Measurements from ENCODE around the gene UBAC2.

Gene UBAC2

DNA sequence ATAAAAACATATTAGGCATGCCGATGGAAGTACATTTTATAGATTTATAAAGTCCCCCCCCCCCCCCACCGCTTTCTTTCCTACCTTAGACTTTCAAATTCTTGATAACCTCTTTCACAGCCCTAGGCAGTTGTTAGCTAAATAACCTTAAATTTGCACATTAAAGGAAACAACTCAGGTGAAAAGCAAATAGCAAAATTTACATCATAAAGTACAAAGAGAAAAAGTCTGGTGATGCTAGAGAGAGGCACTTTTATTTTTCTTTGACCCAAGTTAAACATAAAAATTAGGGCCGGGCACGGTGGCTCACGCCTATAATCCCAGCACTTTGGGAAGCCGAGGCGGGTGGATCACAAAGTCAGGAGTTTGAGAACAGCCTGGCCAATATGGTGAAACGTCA lies 15.0 kb upstream of the UBAC2 start:
- TF ChIP-seq, protein P1, sequence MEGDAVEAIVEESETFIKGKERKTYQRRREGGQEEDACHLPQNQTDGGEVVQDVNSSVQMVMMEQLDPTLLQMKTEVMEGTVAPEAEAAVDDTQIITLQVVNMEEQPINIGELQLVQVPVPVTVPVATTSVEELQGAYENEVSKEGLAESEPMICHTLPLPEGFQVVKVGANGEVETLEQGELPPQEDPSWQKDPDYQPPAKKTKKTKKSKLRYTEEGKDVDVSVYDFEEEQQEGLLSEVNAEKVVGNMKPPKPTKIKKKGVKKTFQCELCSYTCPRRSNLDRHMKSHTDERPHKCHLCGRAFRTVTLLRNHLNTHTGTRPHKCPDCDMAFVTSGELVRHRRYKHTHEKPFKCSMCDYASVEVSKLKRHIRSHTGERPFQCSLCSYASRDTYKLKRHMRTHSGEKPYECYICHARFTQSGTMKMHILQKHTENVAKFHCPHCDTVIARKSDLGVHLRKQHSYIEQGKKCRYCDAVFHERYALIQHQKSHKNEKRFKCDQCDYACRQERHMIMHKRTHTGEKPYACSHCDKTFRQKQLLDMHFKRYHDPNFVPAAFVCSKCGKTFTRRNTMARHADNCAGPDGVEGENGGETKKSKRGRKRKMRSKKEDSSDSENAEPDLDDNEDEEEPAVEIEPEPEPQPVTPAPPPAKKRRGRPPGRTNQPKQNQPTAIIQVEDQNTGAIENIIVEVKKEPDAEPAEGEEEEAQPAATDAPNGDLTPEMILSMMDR (conservative IDR thresholded peaks at IDR 0.05): no peak
- TF ChIP-seq ZFX (IDR thresholded peaks at IDR 0.05): no peak
- H3K27ac ChIP-seq: no peak overlapping the region

DNA sequence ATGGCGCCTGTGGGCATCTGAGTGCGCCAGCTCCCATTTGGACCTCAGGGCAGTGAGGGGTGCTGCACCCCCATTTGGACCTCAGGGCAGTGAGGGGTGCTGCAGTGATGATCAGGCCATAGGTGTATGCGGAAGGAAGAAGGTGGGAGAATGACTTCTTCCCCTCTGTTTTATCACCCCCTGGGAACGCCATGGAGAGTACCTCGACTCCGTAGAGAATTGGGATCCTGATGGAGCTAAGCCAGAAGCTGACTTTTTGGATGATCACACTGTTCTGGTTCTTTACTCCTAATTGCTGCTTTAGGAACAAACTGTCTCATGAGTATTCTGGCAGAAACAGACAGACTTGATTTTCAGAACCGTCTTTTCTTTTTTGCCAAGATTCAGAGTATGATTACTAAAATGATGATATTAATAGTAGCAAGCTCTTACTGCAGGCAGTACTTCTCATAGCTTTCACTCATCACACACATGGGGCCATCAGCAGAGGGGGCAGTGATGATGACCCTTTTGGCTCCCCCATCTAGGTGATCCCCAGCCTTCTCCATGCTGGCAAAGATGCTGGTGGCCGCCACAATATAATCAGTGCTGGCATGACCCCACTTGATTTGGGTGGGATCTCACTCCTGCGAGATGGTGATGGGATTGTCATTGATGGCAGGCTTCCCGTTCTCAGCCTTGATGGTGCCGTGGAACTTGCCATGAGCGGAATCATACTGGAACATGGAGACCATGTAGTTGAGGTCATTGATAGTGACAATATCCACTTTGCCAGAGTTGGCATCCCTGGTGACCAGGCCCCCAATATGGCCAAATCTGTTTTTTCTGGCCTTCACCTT lies 10.3 kb upstream of the UBAC2 start:
- H3K27ac ChIP-seq: no peak overlapping the region
- TF ChIP-seq, protein P1 (conservative IDR thresholded peaks at IDR 0.05): no peak
- TF ChIP-seq ZFX (IDR thresholded peaks at IDR 0.05): no peak

DNA sequence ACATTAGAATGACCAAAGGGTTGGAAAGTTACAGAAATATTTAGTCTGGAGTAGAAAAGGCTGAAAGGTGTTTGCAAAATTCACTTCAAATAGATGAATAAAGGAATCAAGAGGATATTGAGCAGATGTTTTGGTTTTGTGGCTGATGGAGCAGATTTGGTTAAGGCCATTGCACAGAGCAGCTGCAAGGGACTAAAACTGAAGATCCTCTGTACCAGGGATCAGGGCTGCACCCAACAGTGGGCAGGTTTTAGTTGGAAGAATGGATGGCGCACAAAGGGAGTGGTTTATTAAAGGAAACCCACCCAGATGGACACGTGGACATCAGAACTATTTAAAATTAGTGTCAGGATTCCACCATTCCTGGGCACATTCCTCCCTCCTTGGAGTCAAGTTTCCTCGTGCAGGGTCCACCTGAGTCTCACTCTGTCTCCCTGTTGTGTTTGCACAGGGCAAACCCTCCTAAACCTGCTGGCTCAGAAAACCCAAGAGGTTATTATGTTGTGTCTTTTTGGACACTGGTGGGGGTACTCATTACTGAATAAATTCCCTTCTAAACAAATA lies 9.2 kb upstream of the UBAC2 start:
- H3K27ac ChIP-seq: peak overlapping the region; percentile 47; the same call in 1 of the 2 replicates
- TF ChIP-seq, protein P1 (conservative IDR thresholded peaks at IDR 0.05): no peak
- no peak for TF ChIP-seq ZFX (IDR thresholded peaks at IDR 0.05)

DNA sequence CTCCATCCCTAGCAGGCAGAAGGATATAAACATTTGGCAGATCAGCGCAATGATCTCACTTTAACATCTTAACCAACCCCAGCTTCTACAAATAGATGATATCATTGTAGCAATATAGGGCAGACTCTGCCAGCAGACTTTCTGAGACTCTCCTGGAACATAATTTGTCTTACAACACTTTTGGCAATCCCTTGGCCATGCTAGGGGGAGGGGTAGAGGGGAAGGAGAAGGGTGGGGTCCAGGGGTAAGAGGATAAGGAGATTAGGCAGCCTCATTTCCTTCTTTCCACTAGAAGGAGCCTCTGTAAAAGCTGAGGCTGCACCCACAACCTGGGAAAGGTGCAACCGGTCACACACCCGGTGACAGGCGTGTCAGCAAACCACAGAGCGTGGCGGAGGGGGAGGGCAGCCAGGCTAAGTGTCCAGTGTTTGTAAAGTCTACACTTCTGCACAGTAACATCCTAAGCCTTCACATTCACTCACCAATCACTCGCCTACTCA lies 8.7 kb upstream of the UBAC2 start:
- peak overlapping the region; percentile 47 for H3K27ac ChIP-seq
- TF ChIP-seq, protein P1 (conservative IDR thresholded peaks at IDR 0.05): no peak
- no peak for TF ChIP-seq ZFX (IDR thresholded peaks at IDR 0.05)

DNA sequence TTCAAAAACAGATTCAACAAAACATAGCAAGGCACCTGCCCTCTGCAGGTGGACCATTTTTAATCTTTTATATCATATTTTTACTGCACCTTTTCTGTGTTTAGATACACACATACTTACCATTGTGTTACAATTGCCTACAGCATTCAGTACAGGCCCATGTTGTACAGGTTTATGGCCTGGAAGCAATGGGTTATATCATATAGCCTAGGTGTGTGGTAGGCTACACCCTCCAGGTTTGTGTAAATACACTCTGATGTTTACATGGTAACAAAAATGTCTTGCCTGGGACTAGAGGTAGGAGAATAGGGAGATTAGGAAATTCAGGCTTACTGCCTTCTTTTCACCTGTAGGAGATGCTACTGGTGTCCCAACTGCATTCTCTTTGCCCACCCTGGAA lies 8.2 kb upstream of the UBAC2 start:
- TF ChIP-seq ZFX (IDR thresholded peaks at IDR 0.05): no peak
- TF ChIP-seq, protein P1 (conservative IDR thresholded peaks at IDR 0.05): no peak
- peak overlapping the region; percentile 47 for H3K27ac ChIP-seq

DNA sequence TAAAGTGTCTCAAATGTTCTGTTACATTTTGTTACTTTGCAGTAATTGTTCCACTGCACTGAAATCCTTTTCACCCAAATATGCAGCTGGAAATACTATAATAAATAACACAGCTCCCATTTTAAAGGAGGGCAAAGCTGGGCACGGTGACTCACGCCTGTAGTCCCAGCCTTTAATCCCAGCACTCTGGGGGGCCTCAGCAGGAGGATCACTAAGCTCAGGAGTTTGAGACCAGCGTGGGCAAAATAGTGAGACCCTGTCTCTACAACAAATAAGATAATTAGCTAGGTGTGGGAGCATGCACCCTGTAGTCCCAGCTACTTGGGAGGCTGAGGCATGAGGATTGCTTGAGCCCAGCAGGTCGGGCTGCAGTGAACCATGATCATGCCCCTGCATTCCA lies 7.5 kb upstream of the UBAC2 start:
- TF ChIP-seq ZFX (IDR thresholded peaks at IDR 0.05): no peak
- TF ChIP-seq, protein P1 (conservative IDR thresholded peaks at IDR 0.05): no peak
- no peak overlapping the region for H3K27ac ChIP-seq

DNA sequence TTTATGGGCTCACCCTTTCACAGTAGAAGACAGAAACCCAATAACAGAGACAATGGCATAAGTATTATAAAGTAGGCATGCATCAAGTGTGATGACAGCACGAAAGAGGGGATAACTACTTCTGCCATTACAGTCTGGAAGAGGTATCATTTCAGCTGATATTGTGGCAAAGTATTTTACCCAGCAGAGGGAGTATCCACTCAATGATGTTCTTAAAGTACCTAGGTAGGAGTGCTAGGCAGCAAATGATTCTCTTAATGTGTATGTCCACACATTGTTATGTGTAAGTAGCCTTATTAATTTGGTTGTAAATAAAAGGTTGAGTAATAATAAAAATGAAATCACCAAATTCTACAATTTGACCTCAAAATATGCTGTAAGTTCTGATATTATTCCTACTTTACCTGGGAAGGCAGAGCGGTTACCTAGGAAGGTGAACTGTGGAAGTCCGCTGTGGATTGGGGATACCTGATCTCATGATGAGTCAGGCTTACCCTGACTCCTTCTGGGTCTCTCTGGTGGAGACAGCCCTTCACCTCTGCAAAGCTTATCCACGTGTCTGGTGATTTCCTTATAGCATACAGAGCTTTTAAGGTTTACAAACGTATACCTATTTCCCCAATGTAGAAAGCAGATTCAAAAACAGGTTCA lies 4.1 kb upstream of the UBAC2 start:
- TF ChIP-seq ZFX (IDR thresholded peaks at IDR 0.05): no peak
- TF ChIP-seq, protein P1 (conservative IDR thresholded peaks at IDR 0.05): peak; percentile 9; the same call in 1 of the 2 replicates
- peak overlapping the region; percentile 66; the same call in 1 of the 2 replicates for H3K27ac ChIP-seq
